Caco-2 (cell line): ENCODE measurements around the gene PSTPIP1. TPM values are rescaled to one million over a fixed set of nuclear protein-coding genes. Genes with fewer than 3 reads are reported as not detected.

ENCODE experiments used
- BruUV-seq: library from RNA; stranded (reverse); fragments of 400-500 nt; replicated peaks from 2 replicates; lab custom pipeline; 2021; lab: Mats Ljungman, UMichigan
- CTCF ChIA-PET: fragments of 300-600 bp; sonication (Branson Sonifier 250); formaldehyde crosslinking; loops from one replicate; lab custom pipeline; 2022; ENCODE audit warnings: antibody characterized with exemption; lab: Charles Lee
- POLR2A ChIA-PET: fragments of 300-600 bp; sonication (Branson Sonifier 250); formaldehyde crosslinking; loops from one replicate; lab custom pipeline; 2022; ENCODE audit warnings: antibody characterized with exemption; lab: Charles Lee
- DNase-seq, 2 experiments: peaks; one replicate each; pipeline versions ENCODE4 v3.0.0 to v3.0.0-alpha.2; 2020 to 2022
- H3K27me3 ChIP-seq: replicated peaks from 2 replicates; pipeline ENCODE4 v1.6.0; 2011; ENCODE audit warnings: low read length; ENCODE audit not compliant: control insufficient read depth, insufficient read depth
- H3K36me3 ChIP-seq: 2 replicates; pipeline ENCODE4 v1.5.1; 2011; ENCODE audit warnings: low read length; ENCODE audit not compliant: control insufficient read depth, insufficient read depth
- H3K4me1 ChIP-seq: fragments of 250-450 bp; sonication (Bioruptor Pico); 2 replicates; pipeline ENCODE4 v1.5.1; 2020; ENCODE audit warnings: mild to moderate bottlenecking
- H3K4me3 ChIP-seq: 2 replicates; pipeline ENCODE4 v1.5.1; 2011; ENCODE audit warnings: low read depth, mild to moderate bottlenecking, control low read depth, low read length
- H3K9me3 ChIP-seq: fragments of 250-450 bp; sonication (Bioruptor Pico); 2 replicates; pipeline ENCODE4 v1.5.1; 2020; ENCODE audit warnings: mild to moderate bottlenecking, moderate library complexity
- H3K27ac Mint-ChIP-seq: one replicate; pipeline ENCODE4 v1.8.0; 2022; ENCODE audit warnings: mixed read lengths; ENCODE audit not compliant: unreplicated experiment
- H3K27me3 Mint-ChIP-seq: one replicate; pipeline ENCODE4 v1.8.0; 2022; ENCODE audit warnings: mixed read lengths; ENCODE audit not compliant: insufficient read depth, unreplicated experiment
- H3K36me3 Mint-ChIP-seq: one replicate; pipeline ENCODE4 v1.8.0; 2022; ENCODE audit warnings: mild to moderate bottlenecking, mixed read lengths; ENCODE audit not compliant: insufficient read depth, unreplicated experiment
- H3K4me1 Mint-ChIP-seq: one replicate; pipeline ENCODE4 v1.8.0; 2022; ENCODE audit warnings: low read depth, mixed read lengths; ENCODE audit not compliant: unreplicated experiment
- H3K4me3 Mint-ChIP-seq: one replicate; pipeline ENCODE4 v1.8.0; 2022; ENCODE audit warnings: mild to moderate bottlenecking, moderate library complexity, mixed read lengths; ENCODE audit not compliant: unreplicated experiment
- H3K9me3 Mint-ChIP-seq: one replicate; pipeline ENCODE4 v1.8.0; 2022; ENCODE audit warnings: mixed read lengths; ENCODE audit not compliant: unreplicated experiment
- intact Hi-C: fragments of 100-400 bp; cut with micrococcal nuclease; formaldehyde crosslinking; loops from one replicate; pipeline ENCODE4 v1.10.0; 2022; ENCODE audit not compliant: unreplicated experiment
- total RNA-seq: library from RNA; stranded (reverse); gene quantifications from 2 replicates; pipeline ENCODE4 v1.2.3, GENCODE V29; 2022
- TF ChIP-seq, protein P1 (sequence below), 2 experiments: fragments of 200-600 bp in 1 of 2; IDR thresholded peaks; 1 replicate in 1 of 2; 2 replicates in 1 of 2; pipeline versions ENCODE4 v1.5.1 to v1.8.0; 2011 to 2022; ENCODE audit warnings: antibody characterized with exemption in 1 of 2, control low read depth in 1 of 2, inconsistent platforms in 1 of 2, low read depth in 1 of 2, low read length in 1 of 2, mild to moderate bottlenecking in 1 of 2, moderate library complexity in 1 of 2; ENCODE audit not compliant: insufficient read depth in 1 of 2, severe bottlenecking in 1 of 2, unreplicated experiment in 1 of 2

The PSTPIP1 gene
- total RNA-seq, 1 experiment from 2014 or later: not detected

DNA sequence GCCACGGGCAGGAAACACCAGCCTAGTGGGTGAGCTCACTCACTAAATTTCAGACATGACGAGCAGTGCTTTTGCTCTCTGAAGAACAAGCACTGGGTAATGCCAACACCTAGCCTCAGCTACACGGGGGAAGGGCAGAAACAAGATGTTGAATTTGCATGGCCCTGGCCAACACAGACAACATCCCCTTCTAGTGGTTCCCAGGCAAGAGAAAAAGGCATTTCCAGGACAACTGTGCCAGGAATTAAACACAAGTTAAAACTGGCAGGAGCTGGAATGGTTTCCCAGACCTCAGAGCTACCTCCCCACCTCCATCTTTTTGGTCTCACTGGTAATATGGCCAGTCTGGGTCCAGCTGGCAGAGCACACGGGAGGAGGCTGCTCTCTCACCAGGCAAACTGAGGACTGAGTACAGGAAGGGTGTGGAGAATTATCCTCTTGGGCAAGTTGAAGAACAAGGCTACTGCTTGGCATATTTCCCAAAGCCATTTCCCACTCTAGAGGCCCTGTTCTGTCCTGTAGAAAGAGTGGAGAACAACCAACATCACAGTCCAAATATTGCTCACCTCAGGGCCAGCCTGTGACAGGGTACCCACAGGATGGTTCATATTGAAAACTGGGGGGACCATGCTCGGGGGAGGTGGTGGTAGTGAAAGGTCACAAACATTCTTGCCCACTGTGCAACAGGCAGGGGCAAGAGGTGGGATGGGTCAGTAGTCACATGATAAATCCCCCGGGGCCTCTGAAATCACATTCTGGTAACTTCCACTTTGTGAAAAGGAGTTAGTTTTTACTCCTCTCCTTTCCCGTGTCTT, 49.5 kb downstream of the PSTPIP1 start:
- no TSS peak for BruUV-seq
- H3K4me3 Mint-ChIP-seq: no peak overlapping the region
- Histone ChIP-seq H3K4me1 (no peaks in the 10 kb centered on the region), H3K36me3 (peaks cover 8% of the 10 kb centered on the region), H3K27me3 (no peaks in the 10 kb centered on the region), H3K9me3 (no peaks in the 10 kb centered on the region), H3K4me3 (no peak overlapping the region)
- DNase-seq: no peak
- TF ChIP-seq, protein P1, sequence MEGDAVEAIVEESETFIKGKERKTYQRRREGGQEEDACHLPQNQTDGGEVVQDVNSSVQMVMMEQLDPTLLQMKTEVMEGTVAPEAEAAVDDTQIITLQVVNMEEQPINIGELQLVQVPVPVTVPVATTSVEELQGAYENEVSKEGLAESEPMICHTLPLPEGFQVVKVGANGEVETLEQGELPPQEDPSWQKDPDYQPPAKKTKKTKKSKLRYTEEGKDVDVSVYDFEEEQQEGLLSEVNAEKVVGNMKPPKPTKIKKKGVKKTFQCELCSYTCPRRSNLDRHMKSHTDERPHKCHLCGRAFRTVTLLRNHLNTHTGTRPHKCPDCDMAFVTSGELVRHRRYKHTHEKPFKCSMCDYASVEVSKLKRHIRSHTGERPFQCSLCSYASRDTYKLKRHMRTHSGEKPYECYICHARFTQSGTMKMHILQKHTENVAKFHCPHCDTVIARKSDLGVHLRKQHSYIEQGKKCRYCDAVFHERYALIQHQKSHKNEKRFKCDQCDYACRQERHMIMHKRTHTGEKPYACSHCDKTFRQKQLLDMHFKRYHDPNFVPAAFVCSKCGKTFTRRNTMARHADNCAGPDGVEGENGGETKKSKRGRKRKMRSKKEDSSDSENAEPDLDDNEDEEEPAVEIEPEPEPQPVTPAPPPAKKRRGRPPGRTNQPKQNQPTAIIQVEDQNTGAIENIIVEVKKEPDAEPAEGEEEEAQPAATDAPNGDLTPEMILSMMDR (IDR thresholded peaks at IDR 0.05; ENCODE audit: insufficient read depth in 1 of 2, low read depth in 1 of 2, low read length in 1 of 2, severe bottlenecking in 1 of 2, unreplicated experiment in 1 of 2): no peak
- no peaks in the 10 kb centered on the region for H3K27me3 Mint-ChIP-seq
- ChIA-PET CTCF (no interaction called here), POLR2A (no interaction called here)
- no peak overlapping the region for H3K27ac Mint-ChIP-seq
- H3K4me1 Mint-ChIP-seq: peaks cover 6% of the 10 kb centered on the region
- intact Hi-C loops: no loop called here
- no peaks in the 10 kb centered on the region for H3K9me3 Mint-ChIP-seq
- H3K36me3 Mint-ChIP-seq: peaks cover 66% of the 10 kb centered on the region

DNA sequence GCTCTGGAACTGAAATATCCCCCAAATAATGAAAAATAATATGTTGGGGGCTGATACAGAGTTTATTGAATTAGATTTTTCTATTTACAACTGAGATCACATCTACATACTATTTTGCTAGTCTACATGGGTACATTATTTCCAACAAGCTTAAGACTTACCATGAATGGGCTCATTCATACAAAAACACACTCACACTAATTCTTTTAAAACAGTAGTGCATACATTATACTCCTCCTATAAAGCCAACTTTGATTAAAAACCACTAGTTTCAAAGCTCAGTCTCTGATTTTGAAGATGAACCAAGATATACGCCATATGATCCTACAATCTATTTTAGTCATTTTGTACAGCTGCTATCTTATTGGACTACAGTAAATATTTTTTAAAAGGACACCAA, 51.1 kb downstream of the PSTPIP1 start:
- H3K9me3 ChIP-seq: no peaks in the 10 kb centered on the region
- H3K4me3 ChIP-seq: no peak overlapping the region
- peaks cover 8% of the 10 kb centered on the region for H3K36me3 ChIP-seq
- no peaks in the 10 kb centered on the region for H3K9me3 Mint-ChIP-seq
- no TSS peak for BruUV-seq
- no peak overlapping the region for H3K4me3 Mint-ChIP-seq
- POLR2A ChIA-PET: no interaction called here
- intact Hi-C loops: no loop called here
- H3K27ac Mint-ChIP-seq: no peak overlapping the region
- TF ChIP-seq, protein P1 (IDR thresholded peaks at IDR 0.05; ENCODE audit: insufficient read depth in 1 of 2, low read depth in 1 of 2, low read length in 1 of 2, severe bottlenecking in 1 of 2, unreplicated experiment in 1 of 2): no peak
- peaks cover 6% of the 10 kb centered on the region for H3K4me1 Mint-ChIP-seq
- no peaks in the 10 kb centered on the region for H3K27me3 Mint-ChIP-seq
- DNase-seq: no peak
- CTCF ChIA-PET: no interaction called here
- H3K36me3 Mint-ChIP-seq: peaks cover 59% of the 10 kb centered on the region
- no peaks in the 10 kb centered on the region for H3K4me1 ChIP-seq
- no peaks in the 10 kb centered on the region for H3K27me3 ChIP-seq

GRCh38 chr15:77046704-77047412, 51.9 kb downstream of the PSTPIP1 start:
- intact Hi-C loops: no loop called here
- no peak overlapping the region for H3K27ac Mint-ChIP-seq
- no peaks in the 10 kb centered on the region for H3K9me3 Mint-ChIP-seq
- Histone ChIP-seq H3K36me3 (peaks cover 8% of the 10 kb centered on the region), H3K4me3 (no peak overlapping the region), H3K27me3 (no peaks in the 10 kb centered on the region), H3K4me1 (no peaks in the 10 kb centered on the region), H3K9me3 (no peaks in the 10 kb centered on the region)
- no peak overlapping the region for H3K4me3 Mint-ChIP-seq
- no peak for DNase-seq
- TF ChIP-seq, protein P1 (IDR thresholded peaks at IDR 0.05; ENCODE audit: insufficient read depth in 1 of 2, low read depth in 1 of 2, low read length in 1 of 2, severe bottlenecking in 1 of 2, unreplicated experiment in 1 of 2): no peak
- BruUV-seq: no TSS peak
- ChIA-PET POLR2A (no interaction called here), CTCF (no interaction called here)
- H3K27me3 Mint-ChIP-seq: no peaks in the 10 kb centered on the region
- H3K36me3 Mint-ChIP-seq: peaks cover 59% of the 10 kb centered on the region
- peaks cover 6% of the 10 kb centered on the region for H3K4me1 Mint-ChIP-seq
